Ishikawa (cell line): ENCODE results near the gene RXRG.

Source experiments
- CEBPB ChIP-seq: IDR thresholded peaks from 2 replicates; pipeline ENCODE4 v1.6.1; 2012
- CREB1 ChIP-seq: IDR thresholded peaks from 2 replicates; pipeline ENCODE4 v1.6.1; 2012; ENCODE audit warnings: low read depth
- EGR1 ChIP-seq: IDR thresholded peaks from 2 replicates; pipeline ENCODE4 v1.6.1; 2012
- EP300 ChIP-seq: IDR thresholded peaks from 2 replicates; pipeline ENCODE4 v1.6.1; 2012; ENCODE audit warnings: borderline replicate concordance
- FOXM1 ChIP-seq: IDR thresholded peaks from 2 replicates; pipeline ENCODE4 v1.6.1; 2012; ENCODE audit warnings: low read depth, borderline replicate concordance
- NFIC ChIP-seq: IDR thresholded peaks from 2 replicates; pipeline ENCODE4 v1.6.1; 2012
- RAD21 ChIP-seq: IDR thresholded peaks from 2 replicates; pipeline ENCODE4 v1.6.1; 2012; ENCODE audit warnings: low read depth
- TAF1 ChIP-seq: IDR thresholded peaks from 2 replicates; pipeline ENCODE4 v1.6.1; 2012; ENCODE audit warnings: low read depth, mild to moderate bottlenecking
- TCF12 ChIP-seq: IDR thresholded peaks from 2 replicates; pipeline ENCODE4 v1.6.1; 2012; ENCODE audit warnings: low read depth
- TEAD4 ChIP-seq: IDR thresholded peaks from 2 replicates; pipeline ENCODE4 v1.6.1; 2012
- YY1 ChIP-seq: IDR thresholded peaks from 2 replicates; pipeline ENCODE4 v1.6.1; 2012; ENCODE audit warnings: low read depth
- ZBTB7A ChIP-seq: IDR thresholded peaks from 2 replicates; pipeline ENCODE4 v1.6.1; 2012; ENCODE audit warnings: low read depth
- TF ChIP-seq, protein P1 (sequence below): IDR thresholded peaks from 2 replicates; pipeline ENCODE4 v1.6.1; 2012
- TF ChIP-seq, protein P2 (sequence below): IDR thresholded peaks from 2 replicates; pipeline ENCODE4 v1.6.1; 2012; ENCODE audit warnings: low read depth, mild to moderate bottlenecking
- TF ChIP-seq, protein P3 (sequence below): IDR thresholded peaks from 2 replicates; pipeline ENCODE4 v1.6.1; 2012

RXRG gene

DNA sequence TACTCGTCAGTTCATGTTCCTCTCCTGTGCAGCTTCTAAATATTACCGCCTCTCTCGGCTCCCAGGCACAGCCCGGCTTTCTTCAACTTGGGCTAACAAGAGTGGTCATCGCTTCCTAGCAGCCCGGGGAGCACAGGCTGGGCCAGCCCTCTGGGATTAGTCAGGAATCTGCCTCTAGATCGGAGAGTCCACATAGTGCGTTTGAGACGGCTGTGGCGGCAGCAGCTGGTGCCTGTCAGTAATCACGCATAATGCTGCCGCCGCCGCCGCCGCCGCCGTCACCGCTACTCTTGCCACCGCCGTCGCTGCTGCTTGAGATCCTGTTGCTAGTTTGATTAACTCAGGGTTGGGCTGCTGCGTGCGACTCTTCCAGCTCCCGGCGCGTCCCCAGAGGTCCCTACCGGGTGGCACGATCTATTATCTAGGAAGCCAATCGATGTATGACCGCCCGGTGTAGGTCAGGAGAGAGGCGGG, at the start of gene RXRG:
Gene RXRG (minus strand): TSS at position 230 of the 474 bp plus-strand sequence. CDS start 233 bp downstream, outside the sequence.
- TF ChIP-seq NFIC, result no peak
- TF ChIP-seq FOXM1, result no peak
- TF ChIP-seq EGR1, result no peak
- TF ChIP-seq EP300, result no peak
- TF ChIP-seq CEBPB, result no peak
- TF ChIP-seq CREB1, result no peak
- TF ChIP-seq TAF1, result no peak
- TF ChIP-seq, protein P1, sequence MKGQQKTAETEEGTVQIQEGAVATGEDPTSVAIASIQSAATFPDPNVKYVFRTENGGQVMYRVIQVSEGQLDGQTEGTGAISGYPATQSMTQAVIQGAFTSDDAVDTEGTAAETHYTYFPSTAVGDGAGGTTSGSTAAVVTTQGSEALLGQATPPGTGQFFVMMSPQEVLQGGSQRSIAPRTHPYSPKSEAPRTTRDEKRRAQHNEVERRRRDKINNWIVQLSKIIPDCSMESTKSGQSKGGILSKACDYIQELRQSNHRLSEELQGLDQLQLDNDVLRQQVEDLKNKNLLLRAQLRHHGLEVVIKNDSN, result no peak
- no peak for TF ChIP-seq TEAD4
- TF ChIP-seq RAD21, result no peak
- TF ChIP-seq TCF12, result no peak
- TF ChIP-seq YY1, result no peak
- TF ChIP-seq, protein P2, sequence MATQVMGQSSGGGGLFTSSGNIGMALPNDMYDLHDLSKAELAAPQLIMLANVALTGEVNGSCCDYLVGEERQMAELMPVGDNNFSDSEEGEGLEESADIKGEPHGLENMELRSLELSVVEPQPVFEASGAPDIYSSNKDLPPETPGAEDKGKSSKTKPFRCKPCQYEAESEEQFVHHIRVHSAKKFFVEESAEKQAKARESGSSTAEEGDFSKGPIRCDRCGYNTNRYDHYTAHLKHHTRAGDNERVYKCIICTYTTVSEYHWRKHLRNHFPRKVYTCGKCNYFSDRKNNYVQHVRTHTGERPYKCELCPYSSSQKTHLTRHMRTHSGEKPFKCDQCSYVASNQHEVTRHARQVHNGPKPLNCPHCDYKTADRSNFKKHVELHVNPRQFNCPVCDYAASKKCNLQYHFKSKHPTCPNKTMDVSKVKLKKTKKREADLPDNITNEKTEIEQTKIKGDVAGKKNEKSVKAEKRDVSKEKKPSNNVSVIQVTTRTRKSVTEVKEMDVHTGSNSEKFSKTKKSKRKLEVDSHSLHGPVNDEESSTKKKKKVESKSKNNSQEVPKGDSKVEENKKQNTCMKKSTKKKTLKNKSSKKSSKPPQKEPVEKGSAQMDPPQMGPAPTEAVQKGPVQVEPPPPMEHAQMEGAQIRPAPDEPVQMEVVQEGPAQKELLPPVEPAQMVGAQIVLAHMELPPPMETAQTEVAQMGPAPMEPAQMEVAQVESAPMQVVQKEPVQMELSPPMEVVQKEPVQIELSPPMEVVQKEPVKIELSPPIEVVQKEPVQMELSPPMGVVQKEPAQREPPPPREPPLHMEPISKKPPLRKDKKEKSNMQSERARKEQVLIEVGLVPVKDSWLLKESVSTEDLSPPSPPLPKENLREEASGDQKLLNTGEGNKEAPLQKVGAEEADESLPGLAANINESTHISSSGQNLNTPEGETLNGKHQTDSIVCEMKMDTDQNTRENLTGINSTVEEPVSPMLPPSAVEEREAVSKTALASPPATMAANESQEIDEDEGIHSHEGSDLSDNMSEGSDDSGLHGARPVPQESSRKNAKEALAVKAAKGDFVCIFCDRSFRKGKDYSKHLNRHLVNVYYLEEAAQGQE, result no peak
- TF ChIP-seq ZBTB7A, result no peak
- TF ChIP-seq, protein P3, sequence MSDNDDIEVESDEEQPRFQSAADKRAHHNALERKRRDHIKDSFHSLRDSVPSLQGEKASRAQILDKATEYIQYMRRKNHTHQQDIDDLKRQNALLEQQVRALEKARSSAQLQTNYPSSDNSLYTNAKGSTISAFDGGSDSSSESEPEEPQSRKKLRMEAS, result no peak

DNA sequence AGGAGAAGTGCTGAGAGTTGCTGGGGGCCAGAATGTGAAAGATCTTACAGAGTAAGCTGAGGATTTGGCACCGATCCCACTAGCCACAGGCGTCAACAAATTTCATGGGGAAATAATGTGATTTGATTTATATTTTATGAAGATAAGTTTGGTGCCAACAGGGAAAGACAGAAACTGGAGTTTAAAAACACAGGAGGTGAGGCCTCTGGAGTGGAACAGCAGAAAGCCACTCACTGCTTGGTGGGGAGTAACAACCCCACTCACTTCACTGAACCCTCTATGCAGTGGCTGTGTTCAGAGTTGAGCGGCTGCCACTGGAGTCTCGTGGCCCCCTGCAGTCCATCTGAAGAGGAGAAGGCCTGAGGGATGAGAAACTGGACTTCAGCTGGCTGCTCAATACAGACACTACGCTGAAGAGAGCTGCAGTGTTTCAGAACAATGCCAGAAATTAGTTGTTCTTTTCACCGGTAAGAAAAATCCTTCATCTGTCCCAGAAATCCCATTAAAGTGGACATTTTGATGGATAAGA, 48.0 kb upstream of the RXRG start:
- TF ChIP-seq TCF12, result no peak
- no peak for TF ChIP-seq RAD21
- TF ChIP-seq, protein P3, result no peak
- no peak for TF ChIP-seq EGR1
- TF ChIP-seq, protein P1, result no peak
- no peak for TF ChIP-seq TAF1
- TF ChIP-seq EP300, result no peak

DNA sequence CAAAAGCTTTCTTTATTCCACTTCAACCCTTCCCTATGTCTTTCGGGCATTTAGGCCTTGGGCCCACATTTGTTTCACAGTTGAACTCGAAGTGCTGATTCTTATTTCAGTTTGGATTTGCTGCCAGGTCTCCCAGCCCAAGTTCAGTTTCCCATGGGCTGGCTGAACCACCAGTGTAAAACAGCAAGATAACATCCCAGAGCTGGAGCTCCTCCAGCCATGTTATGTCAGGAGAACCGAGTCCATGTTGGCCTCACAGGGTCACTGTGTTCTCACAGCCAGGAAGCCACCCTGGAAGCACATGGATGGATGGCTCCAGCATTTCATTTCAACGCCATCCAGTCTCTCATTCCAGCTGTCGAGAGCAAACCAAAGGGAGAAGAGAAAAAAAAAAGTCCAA, 45.2 kb upstream of the RXRG start:
- no peak for TF ChIP-seq FOXM1
- TF ChIP-seq EGR1, result no peak
- no peak for TF ChIP-seq ZBTB7A
- TF ChIP-seq, protein P2, result no peak

DNA sequence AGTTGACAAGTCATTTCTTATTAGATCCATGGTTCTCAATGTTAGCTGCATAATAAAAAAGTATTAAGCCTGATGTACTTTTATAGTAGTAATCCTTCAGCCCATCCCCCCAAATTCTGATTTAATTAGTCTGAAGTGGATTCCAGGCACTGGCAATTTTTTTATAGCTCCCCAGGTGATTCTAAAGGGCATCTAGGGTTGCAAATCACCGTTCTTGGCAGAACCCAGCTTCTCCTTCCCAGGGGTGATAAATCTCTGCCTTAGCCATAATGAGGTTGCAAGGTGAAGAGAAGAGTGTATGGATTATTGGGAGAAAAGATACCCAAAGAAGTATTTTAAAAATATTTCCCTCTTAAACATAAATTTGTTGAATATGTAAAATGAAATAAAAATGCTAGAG, 43.0 kb upstream of the RXRG start:
- no peak for TF ChIP-seq CEBPB
- no peak for TF ChIP-seq CREB1
- no peak for TF ChIP-seq TCF12
- TF ChIP-seq, protein P2, result no peak
- TF ChIP-seq ZBTB7A, result no peak
- TF ChIP-seq RAD21, result no peak
- TF ChIP-seq TAF1, result no peak
- TF ChIP-seq NFIC, result no peak
- no peak for TF ChIP-seq TEAD4
- TF ChIP-seq, protein P3, result no peak
- TF ChIP-seq, protein P1, result no peak
- TF ChIP-seq EP300, result no peak
- TF ChIP-seq FOXM1, result no peak
- TF ChIP-seq YY1, result no peak
